GM12878 (cell line): Measurements from ENCODE around the gene ZNF80. TPM values are rescaled to one million over a fixed set of nuclear protein-coding genes. Genes with fewer than 3 reads are reported as not detected.

ENCODE experiments used
- ATAC-seq: fragments of 200-7000 bp; cut with Tn5 transposase; 3 replicates; pipeline ENCODE4 v1.9.1; 2020; ENCODE audit warnings: mild to moderate bottlenecking, moderate library complexity
- BruUV-seq: library from RNA; stranded (reverse); fragments of 400-500 nt; replicated peaks from 2 replicates; lab custom pipeline; 2021; lab: Mats Ljungman, UMichigan
- CTCF ChIA-PET: fragments of 300-600 bp; sonication (Branson Sonifier 250); formaldehyde crosslinking; extraction: SDS; loops from one replicate; lab custom pipeline; 2021; ENCODE audit warnings: inconsistent platforms; lab: Yijun Ruan, JAX
- POLR2A ChIA-PET: fragments of 350-600 bp; formaldehyde crosslinking; extraction: SDS; loops from one replicate; lab custom pipeline; 2021; ENCODE audit warnings: inconsistent platforms; lab: Charles Lee
- RAD21 ChIA-PET: fragments of 300-600 bp; sonication (Branson Sonifier 250); formaldehyde crosslinking; loops from one replicate; lab custom pipeline; 2023; ENCODE audit warnings: antibody characterized with exemption; ENCODE audit not compliant: unreplicated experiment; lab: Charles Lee
- SMC1A ChIA-PET: fragments of 300-600 bp; sonication (Branson Sonifier 250); formaldehyde crosslinking; loops from one replicate; lab custom pipeline; 2023; ENCODE audit not compliant: unreplicated experiment, uncharacterized antibody; lab: Charles Lee
- DNase-seq: peaks from one replicate; pipeline ENCODE4 v3.0.0-alpha.2; 2011; ENCODE audit warnings: low read depth, low spot score
- FAIRE-seq: peaks from 3 replicates; lab custom pipeline; 2011; peaks lifted over from hg19 to GRCh38; lab: Jason Lieb, UNC
- H2AFZ ChIP-seq: 2 replicates; pipeline ENCODE4 v1.6.0; 2011; ENCODE audit warnings: low read depth, low read length, control low read depth; ENCODE audit not compliant: control insufficient read depth
- H3K27ac ChIP-seq: 2 replicates; pipeline ENCODE4 v1.5.1; 2011; ENCODE audit warnings: control low read depth; ENCODE audit not compliant: control insufficient read depth, insufficient read depth
- H3K27me3 ChIP-seq, 2 experiments: replicated peaks in 1 of 2; 2 replicates each; pipeline versions ENCODE4 v1.6.0 to v1.6.1; 2011; ENCODE audit warnings: low read length in 1 of 2; ENCODE audit not compliant: control insufficient read depth in 2 of 2, insufficient read depth in 2 of 2
- H3K36me3 ChIP-seq, 2 experiments: 2 replicates each; pipeline ENCODE4 v1.5.1; 2011; ENCODE audit warnings: low read length in 1 of 2; ENCODE audit not compliant: control insufficient read depth in 2 of 2, insufficient read depth in 2 of 2
- H3K4me1 ChIP-seq: 2 replicates; pipeline ENCODE4 v1.6.1; 2011; ENCODE audit warnings: mild to moderate bottlenecking, low read length, moderate library complexity, mixed read lengths; ENCODE audit not compliant: control insufficient read depth, insufficient read depth
- H3K4me2 ChIP-seq: 2 replicates; pipeline ENCODE4 v1.6.0; 2011; ENCODE audit warnings: control low read depth; ENCODE audit not compliant: control insufficient read depth, insufficient read depth
- H3K4me3 ChIP-seq: fragments of 200-600 bp; sonication (generic); 2 replicates; pipeline ENCODE4 v1.5.1; 2016
- H3K79me2 ChIP-seq: 2 replicates; pipeline ENCODE4 v1.6.0; 2011; ENCODE audit warnings: low read length; ENCODE audit not compliant: control insufficient read depth, insufficient read depth
- H3K9ac ChIP-seq: 2 replicates; pipeline ENCODE4 v1.8.0; 2011; ENCODE audit warnings: low read length, control low read depth, mixed read lengths; ENCODE audit not compliant: control insufficient read depth, insufficient read depth
- H3K9me3 ChIP-seq: replicated peaks from 3 replicates; pipeline ENCODE4 v1.5.1; 2011; ENCODE audit warnings: mild to moderate bottlenecking, low read length; ENCODE audit not compliant: control insufficient read depth, insufficient read depth
- H4K20me1 ChIP-seq: 2 replicates; pipeline ENCODE4 v1.6.0; 2011; ENCODE audit not compliant: control insufficient read depth, insufficient read depth
- BMI1 ChIP-seq: fragments of 450-650 bp; IDR thresholded peaks from 2 replicates; pipeline ENCODE4 v1.6.1; 2016; ENCODE audit warnings: mild to moderate bottlenecking, moderate library complexity, borderline replicate concordance
- HDAC6 ChIP-seq: fragments of 200-600 bp; sonication (generic); IDR thresholded peaks from one replicate; pipeline ENCODE4 v1.8.0; 2017; ENCODE audit warnings: antibody characterized with exemption; ENCODE audit not compliant: unreplicated experiment
- KDM1A ChIP-seq: fragments of 200-600 bp; sonication (generic); IDR thresholded peaks from 2 replicates; pipeline ENCODE4 v1.6.1; 2016; ENCODE audit warnings: borderline replicate concordance
- SUPT20H ChIP-seq: IDR thresholded peaks from 2 replicates; pipeline ENCODE4 v1.6.1; 2011; ENCODE audit warnings: low read depth, mild to moderate bottlenecking, low read length, moderate library complexity, borderline replicate concordance; ENCODE audit not compliant: control insufficient read depth
- TARDBP ChIP-seq: IDR thresholded peaks from 2 replicates; pipeline ENCODE4 v1.6.1; 2016; ENCODE audit warnings: borderline replicate concordance
- ZBTB33 ChIP-seq: fragments of 450-650 bp; IDR thresholded peaks from 2 replicates; pipeline ENCODE4 v1.6.1; 2017; ENCODE audit warnings: mild to moderate bottlenecking
- WGBS: methylation state at CpG from one replicate; pipeline ENCODE4 v1.1.6; 2016; ENCODE audit warnings: low lambda C conversion rate; ENCODE audit not compliant: insufficient replicate concordance, insufficient coverage; ENCODE audit errors: missing lambda C conversion rate; 5-methylcytosine and 5-hydroxymethylcytosine counted together
- in situ Hi-C: fragments of 300-500 bp; cut with MboI; formaldehyde crosslinking; loops from 9 replicates; pipeline ENCODE4 v1.14.3; 2018; ENCODE audit warnings: mixed read lengths
- intact Hi-C: fragments of 100-400 bp; cut with micrococcal nuclease; formaldehyde crosslinking; loops from one replicate; pipeline ENCODE4 v1.14.2; 2022; ENCODE audit not compliant: unreplicated experiment
- polyA plus RNA-seq, 11 experiments: library from polyadenylated mRNA; depleted of rRNA in 4 of 11; unstranded in 6 of 11; stranded (reverse) in 5 of 11; fragments of >200 nt; fragmentation: Nextera tagmentation in 4 of 11; fragmentation: Illumina TruSeq in 1 of 11; extraction: Ambion mirVana in 4 of 11; extraction: Trizol in 1 of 11; gene quantifications; 1 replicate in 1 of 11; 2 replicates in 10 of 11; pipeline versions ENCODE4 v1.2.1 to v1.2.3, GENCODE V29; 2011 to 2016; ENCODE audit warnings: inconsistent platforms in 2 of 11, missing spikeins in 2 of 11, low read depth in 1 of 11
- total RNA-seq, 4 experiments: library from RNA; depleted of rRNA in 3 of 4; stranded (reverse); fragments of >200 nt in 3 of 4; fragmentation: Illumina TruSeq in 1 of 4; extraction: Trizol in 1 of 4; gene quantifications; 2 replicates each; pipeline versions ENCODE4 v1.2.1 to v1.2.3, GENCODE V29; 2013 to 2021

The ZNF80 gene
- total and polyA plus RNA-seq, 10 of the 15 experiments (the other 5 are each of a cell fraction or from before 2014, with no cell fraction given), result not detected

- TF ChIP-seq ZBTB33 (no peak), TARDBP (no peak), BMI1 (no peak), HDAC6 (no peak), KDM1A (no peak), SUPT20H (no peak)
These were observed 48.9 kb upstream of the ZNF80 start (continued) for GRCh38 chr3:114286266-114286665.

GRCh38 chr3:114285648-114286230 lies 48.4 kb upstream of the ZNF80 start:
- no peak for DNase-seq
- BruUV-seq, result no TSS peak
- WGBS, result 2% methylated on average over 3 of the region's 3 CpGs
- H2AFZ ChIP-seq, result peak overlapping the region; percentile 37; the same call in 1 of the 2 replicates
- RAD21 ChIA-PET, result interaction anchor here (0.6 to 1.2 kb wide), 5 partner anchors 110 to 162 kb away, joined by 3 read pairs; no protein-coding TSS in a partner anchor
- H4K20me1 ChIP-seq, result no peaks in the 10 kb centered on the region
- ATAC-seq, result peak; percentile 50
- no peaks in the 10 kb centered on the region for H3K36me3 ChIP-seq
- intact Hi-C loops (no loop called here), in situ Hi-C loops (no loop called here)
- POLR2A ChIA-PET, result no interaction called here
- H3K79me2 ChIP-seq, result no peaks in the 10 kb centered on the region
- no peak overlapping the region; the same call in 1 of the 2 replicates for H3K4me2 ChIP-seq
- no peaks in the 10 kb centered on the region for H3K9me3 ChIP-seq
- H3K27me3 ChIP-seq, result no peaks in the 10 kb centered on the region
- FAIRE-seq, result no peak
- H3K27ac ChIP-seq, result no peak overlapping the region
- no peak overlapping the region for H3K4me3 ChIP-seq
- CTCF ChIA-PET, result interaction anchor here (0.8 to 7.5 kb wide), 8 partner anchors 42 to 134 kb away, joined by 3 to 131 read pairs (median 3); no protein-coding TSS in a partner anchor
- no peak for TF ChIP-seq SUPT20H
- H3K4me1 ChIP-seq, result peaks cover 5% of the 10 kb centered on the region; the same call in 1 of the 2 replicates
- SMC1A ChIA-PET, result interaction anchor here (1.0 to 2.1 kb wide), 8 partner anchors 9 to 530 kb away, joined by 3 to 6 read pairs (median 4); no protein-coding TSS in a partner anchor
- no peak overlapping the region for H3K9ac ChIP-seq
